ENCODE results near the gene BEGAIN.

BEGAIN gene

DNA sequence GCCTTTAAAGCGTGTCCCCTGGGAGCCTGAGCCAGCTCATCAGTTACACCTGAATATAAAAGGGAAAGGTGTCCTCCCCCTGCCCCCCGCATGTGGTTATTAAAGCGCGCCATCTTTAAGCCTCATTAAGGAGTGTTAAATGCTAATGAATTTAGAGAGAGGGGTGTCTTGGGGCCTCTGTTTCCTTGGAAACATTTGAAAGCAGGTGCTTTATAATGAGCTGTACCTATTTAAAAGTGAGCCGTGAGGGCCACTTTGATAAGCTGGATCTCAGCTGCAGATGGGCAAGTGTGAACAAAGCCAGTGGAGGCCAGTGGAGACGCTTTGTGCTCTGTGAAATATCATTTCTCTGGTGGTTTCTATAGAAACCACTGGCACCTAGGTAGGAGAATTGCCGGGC, 84.0 kb downstream of the BEGAIN start:
- DNase-seq, result no peak

- no peak for DNase-seq
Observed at GRCh38 chr14:100502622-100503220, 84.5 kb downstream of the BEGAIN start.

DNA sequence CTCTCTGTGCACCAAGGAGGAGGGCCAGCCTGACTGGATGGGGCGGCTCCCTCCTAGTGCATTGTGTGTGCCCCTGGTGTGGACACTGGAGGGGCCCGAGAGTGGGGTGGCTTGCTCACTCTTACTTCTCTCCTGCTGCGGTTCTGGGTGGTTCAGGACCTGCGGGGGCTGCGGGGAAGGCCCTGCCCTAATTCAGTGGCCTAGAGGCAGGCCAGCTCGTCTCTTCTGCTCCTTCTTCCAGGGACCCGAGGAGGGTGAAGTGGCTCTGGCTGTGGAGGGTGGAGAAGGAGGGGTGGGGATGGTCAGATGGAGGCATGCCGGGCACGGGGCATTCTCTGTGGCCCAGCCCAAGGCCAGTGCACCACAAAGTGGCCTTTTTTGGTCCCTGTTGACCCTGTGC, 87.1 kb downstream of the BEGAIN start:
- no peak for DNase-seq

GRCh38 chr14:100498068-100498467, 89.1 kb downstream of the BEGAIN start:
- DNase-seq, result no peak

DNA sequence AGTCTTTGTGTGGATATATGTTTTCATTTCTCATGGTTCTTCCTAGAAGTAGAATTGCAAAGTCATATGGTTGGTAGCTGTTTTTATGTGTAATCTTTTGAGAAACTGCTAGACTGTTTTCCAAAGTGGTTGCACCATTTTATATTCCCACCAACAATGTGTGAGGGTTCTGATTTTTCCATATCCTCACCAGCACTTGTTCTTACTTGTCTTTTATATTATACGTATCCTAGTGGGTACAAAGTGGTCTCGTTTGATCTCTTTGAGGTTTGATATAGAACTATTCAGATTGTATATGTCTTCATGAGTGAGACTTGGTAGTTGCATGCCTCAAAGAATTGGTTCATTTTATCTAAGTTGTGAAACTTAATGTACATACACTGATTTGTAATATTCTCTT, 91.3 kb downstream of the BEGAIN start:
- DNase-seq, result no peak

- DNase-seq, result no peak
Observed at GRCh38 chr14:100494645-100495044, 92.6 kb downstream of the BEGAIN start.

GRCh38 chr14:100490252-100490651, 97.0 kb downstream of the BEGAIN start:
- DNase-seq, result no peak

DNA sequence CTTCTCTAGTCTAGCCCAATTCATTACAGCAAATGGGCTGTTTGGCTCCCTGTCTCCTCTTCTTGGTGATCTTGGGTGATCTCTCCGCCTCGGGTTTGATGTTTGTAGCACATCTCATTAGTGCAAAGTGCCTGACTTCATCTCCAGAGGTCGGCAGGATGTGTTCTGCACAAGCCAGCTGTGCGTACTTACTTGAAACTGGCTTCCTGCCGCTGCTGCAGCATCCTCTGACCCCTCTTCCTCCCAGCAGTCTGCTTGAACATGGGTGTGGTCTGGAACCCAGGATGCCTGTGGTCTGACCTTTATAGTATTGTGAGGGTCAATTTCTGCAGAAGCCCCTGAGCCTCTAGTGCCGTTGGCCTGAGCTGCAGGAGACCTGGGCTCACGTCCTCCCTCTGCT, 99.2 kb downstream of the BEGAIN start:
- no peak for DNase-seq

DNA sequence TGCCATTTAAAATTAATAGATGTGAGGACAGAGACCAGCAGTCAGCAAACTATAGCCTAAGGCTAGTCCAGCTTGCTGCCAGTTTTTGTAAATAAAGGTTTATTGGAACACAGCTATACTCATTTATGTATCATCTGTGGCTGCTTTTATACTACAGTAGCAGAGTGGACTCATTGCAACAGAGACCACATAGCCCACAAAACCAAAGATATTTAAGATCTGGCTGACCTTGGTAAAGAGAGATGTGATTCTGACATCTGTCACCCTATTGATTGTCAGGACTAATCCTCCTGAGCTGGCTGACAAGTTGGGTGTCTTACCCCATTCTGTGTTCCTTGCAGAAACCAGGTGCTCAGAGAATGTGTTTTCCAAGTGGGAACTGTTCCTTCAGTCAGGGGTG, 99.9 kb downstream of the BEGAIN start:
- DNase-seq, result no peak
